ENCODE data around the gene MMP24OS.

The MMP24OS gene

GRCh38 chr20:35270021-35270902 lies 7.7 kb downstream of the MMP24OS start:
- Histone ChIP-seq H3K4me3 (replicated peaks; ENCODE audit: insufficient read depth, low read length) (no peak overlapping the region), H3K27me3 (ENCODE audit: insufficient read depth, poor library complexity, severe bottlenecking) (no peaks in the 10 kb centered on the region), H3K27ac (replicated peaks) (no peak overlapping the region)
- TF ChIP-seq, protein P1, sequence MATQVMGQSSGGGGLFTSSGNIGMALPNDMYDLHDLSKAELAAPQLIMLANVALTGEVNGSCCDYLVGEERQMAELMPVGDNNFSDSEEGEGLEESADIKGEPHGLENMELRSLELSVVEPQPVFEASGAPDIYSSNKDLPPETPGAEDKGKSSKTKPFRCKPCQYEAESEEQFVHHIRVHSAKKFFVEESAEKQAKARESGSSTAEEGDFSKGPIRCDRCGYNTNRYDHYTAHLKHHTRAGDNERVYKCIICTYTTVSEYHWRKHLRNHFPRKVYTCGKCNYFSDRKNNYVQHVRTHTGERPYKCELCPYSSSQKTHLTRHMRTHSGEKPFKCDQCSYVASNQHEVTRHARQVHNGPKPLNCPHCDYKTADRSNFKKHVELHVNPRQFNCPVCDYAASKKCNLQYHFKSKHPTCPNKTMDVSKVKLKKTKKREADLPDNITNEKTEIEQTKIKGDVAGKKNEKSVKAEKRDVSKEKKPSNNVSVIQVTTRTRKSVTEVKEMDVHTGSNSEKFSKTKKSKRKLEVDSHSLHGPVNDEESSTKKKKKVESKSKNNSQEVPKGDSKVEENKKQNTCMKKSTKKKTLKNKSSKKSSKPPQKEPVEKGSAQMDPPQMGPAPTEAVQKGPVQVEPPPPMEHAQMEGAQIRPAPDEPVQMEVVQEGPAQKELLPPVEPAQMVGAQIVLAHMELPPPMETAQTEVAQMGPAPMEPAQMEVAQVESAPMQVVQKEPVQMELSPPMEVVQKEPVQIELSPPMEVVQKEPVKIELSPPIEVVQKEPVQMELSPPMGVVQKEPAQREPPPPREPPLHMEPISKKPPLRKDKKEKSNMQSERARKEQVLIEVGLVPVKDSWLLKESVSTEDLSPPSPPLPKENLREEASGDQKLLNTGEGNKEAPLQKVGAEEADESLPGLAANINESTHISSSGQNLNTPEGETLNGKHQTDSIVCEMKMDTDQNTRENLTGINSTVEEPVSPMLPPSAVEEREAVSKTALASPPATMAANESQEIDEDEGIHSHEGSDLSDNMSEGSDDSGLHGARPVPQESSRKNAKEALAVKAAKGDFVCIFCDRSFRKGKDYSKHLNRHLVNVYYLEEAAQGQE (IDR thresholded peaks at IDR 0.05; ENCODE audit: insufficient replicate concordance, low read depth): no peak
- TF ChIP-seq POLR2AphosphoS5 (IDR thresholded peaks at IDR 0.05; ENCODE audit: low read depth): no peak
- no peak for TF ChIP-seq GABPA (IDR thresholded peaks at IDR 0.05; ENCODE audit: low read depth)
- TF ChIP-seq SPI1 (IDR thresholded peaks at IDR 0.05; ENCODE audit: borderline replicate concordance, low read depth): no peak
- no peak for TF ChIP-seq CTCF (IDR thresholded peaks at IDR 0.05; ENCODE audit: insufficient read depth, low read length)
- DNase-seq (ENCODE audit: low read depth in 1 of 2, low spot score in 1 of 2): no peak

DNA sequence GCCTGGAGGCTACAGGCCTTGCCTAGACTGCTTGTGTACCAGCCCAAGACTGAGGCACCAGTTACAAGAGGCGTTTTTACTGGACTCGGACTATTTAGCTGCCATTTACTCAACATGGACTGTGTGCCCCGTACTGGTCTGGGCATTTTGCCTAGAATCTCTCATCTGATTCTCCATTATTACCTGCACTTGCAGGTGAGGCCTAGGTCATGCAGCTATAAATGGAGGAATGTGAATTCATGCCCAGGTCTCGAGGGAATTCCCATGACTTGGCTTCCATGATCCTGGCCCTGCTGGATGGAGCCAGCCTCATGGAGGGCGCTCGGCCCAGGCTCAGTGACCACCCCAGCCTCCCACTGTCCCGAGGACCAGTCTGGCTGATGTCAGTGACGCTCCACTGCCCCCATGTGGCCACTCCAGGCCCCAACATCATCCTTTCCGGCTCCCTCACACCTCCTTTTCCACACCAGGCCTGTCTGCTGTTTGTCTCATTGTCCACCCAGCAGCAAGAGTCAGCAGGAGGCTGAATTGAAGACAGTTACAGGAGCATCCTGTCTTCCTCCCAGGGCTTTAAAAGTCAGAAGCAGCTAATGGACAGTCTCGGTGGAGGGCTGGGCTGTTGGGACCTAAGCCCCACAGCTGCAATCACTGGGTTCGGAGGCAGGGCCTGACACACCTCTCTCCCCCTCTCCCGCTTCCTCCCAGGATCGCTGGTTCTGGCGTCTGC lies 8.7 kb downstream of the MMP24OS start:
- H3K27ac ChIP-seq (replicated peaks): no peak overlapping the region
- H3K27me3 ChIP-seq (ENCODE audit: insufficient read depth, poor library complexity, severe bottlenecking): no peaks in the 10 kb centered on the region
- TF ChIP-seq SPI1 (IDR thresholded peaks at IDR 0.05; ENCODE audit: borderline replicate concordance, low read depth) (no peak), CTCF (IDR thresholded peaks at IDR 0.05; ENCODE audit: insufficient read depth, low read length) (peak; percentile 67)
- H3K4me3 ChIP-seq (replicated peaks; ENCODE audit: insufficient read depth, low read length): no peak overlapping the region
- DNase-seq (ENCODE audit: low read depth in 1 of 2, low spot score in 1 of 2): peak in 1 of 2 experiments; percentile 56

GRCh38 chr20:35267092-35267491 lies 10.8 kb downstream of the MMP24OS start:
- DNase-seq (ENCODE audit: low read depth in 1 of 2, low spot score in 1 of 2): no peak
- H3K27ac ChIP-seq (replicated peaks): no peak overlapping the region
- no peaks in the 10 kb centered on the region for H3K27me3 ChIP-seq (ENCODE audit: insufficient read depth, poor library complexity, severe bottlenecking)
- TF ChIP-seq, protein P1 (IDR thresholded peaks at IDR 0.05; ENCODE audit: insufficient replicate concordance, low read depth): no peak
- no peak for TF ChIP-seq SPI1 (IDR thresholded peaks at IDR 0.05; ENCODE audit: borderline replicate concordance, low read depth)
- no peak for TF ChIP-seq CTCF (IDR thresholded peaks at IDR 0.05; ENCODE audit: insufficient read depth, low read length)
- no peak for TF ChIP-seq GABPA (IDR thresholded peaks at IDR 0.05; ENCODE audit: low read depth)
- TF ChIP-seq POLR2AphosphoS5 (IDR thresholded peaks at IDR 0.05; ENCODE audit: low read depth): no peak
- H3K4me3 ChIP-seq (replicated peaks; ENCODE audit: insufficient read depth, low read length): no peak overlapping the region
